NCI-H774 (cell line): ENCODE results near the gene CCDC170.
"Not testable (repeated sequence)": the region's sequence is repeated elsewhere in the genome, so short reads cannot be mapped to it uniquely, and the experiment has no call there.

Experiments
- DNase-seq: peaks from one replicate; lab custom pipeline; 2025; lab: John Stamatoyannopoulos, UW

Gene CCDC170, protein sequence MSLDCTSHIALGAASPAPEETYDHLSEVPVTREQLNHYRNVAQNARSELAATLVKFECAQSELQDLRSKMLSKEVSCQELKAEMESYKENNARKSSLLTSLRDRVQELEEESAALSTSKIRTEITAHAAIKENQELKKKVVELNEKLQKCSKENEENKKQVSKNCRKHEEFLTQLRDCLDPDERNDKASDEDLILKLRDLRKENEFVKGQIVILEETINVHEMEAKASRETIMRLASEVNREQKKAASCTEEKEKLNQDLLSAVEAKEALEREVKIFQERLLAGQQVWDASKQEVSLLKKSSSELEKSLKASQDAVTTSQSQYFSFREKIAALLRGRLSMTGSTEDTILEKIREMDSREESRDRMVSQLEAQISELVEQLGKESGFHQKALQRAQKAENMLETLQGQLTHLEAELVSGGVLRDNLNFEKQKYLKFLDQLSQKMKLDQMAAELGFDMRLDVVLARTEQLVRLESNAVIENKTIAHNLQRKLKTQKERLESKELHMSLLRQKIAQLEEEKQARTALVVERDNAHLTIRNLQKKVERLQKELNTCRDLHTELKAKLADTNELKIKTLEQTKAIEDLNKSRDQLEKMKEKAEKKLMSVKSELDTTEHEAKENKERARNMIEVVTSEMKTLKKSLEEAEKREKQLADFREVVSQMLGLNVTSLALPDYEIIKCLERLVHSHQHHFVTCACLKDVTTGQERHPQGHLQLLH

DNA sequence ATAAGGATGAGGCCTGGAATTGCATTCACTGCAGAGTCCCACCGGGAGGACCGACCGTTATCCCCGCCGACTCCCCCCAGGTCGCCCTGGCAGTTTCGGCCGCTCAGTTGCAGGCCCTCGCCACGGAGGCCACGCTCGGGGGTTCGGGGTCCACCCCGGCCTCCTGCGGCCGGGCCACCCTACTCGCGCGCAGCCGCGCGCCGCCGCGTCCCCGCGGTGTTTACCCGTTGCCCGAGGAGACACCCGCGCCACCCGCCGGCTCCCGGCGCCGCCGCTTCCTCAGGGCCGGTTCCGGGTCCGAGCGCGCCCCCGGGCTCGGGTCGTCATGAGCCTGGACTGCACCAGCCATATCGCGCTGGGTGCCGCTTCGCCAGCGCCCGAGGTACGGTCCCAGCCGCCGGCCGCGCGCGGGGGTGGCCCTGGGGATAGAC lies at the start of gene CCDC170:
TSS of gene CCDC170 (plus strand) at position 214 of the 431 bp plus-strand sequence. CDS start at position 326, 112 bp downstream.
- DNase-seq = peak; percentile 30

DNA sequence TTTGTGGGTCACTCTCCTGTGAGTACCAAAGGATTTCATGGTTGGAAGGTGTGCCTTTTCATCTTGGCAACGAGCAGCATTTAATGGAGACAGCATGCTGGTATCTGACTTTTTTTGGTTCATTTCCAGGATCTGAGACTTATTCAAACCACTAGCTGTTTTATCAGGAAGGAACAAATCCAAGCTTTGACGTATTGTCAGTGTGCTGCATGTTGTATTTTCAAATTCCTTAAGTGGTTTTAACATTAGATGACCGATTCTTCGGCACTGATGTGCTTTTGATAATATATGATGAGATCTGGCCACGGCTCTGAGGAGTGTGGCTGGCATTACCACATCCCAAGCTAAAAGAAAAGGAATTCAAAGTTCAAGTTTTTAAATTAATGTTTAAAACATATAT lies 48.3 kb upstream of the CCDC170 start:
- DNase-seq = no peak

DNA sequence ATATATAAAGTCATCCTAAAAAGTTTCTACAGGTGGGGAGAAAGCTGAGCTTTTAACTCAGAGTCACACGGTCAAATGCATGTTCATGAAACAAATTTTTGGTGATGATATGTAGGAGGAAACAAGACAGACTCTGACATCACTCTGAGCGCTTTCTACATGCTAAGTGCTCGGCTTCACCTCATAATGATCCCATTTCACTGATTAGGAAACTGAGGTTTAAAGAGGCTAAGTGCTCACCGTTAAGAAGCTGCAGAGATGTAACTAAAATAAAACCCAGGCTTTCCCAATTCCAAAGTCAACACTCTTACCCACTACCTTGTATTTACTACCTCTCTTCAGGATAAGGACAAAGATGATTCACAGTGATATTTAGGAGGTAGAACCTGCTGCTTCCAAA lies 46.6 kb upstream of the CCDC170 start:
- DNase-seq = no peak

DNA sequence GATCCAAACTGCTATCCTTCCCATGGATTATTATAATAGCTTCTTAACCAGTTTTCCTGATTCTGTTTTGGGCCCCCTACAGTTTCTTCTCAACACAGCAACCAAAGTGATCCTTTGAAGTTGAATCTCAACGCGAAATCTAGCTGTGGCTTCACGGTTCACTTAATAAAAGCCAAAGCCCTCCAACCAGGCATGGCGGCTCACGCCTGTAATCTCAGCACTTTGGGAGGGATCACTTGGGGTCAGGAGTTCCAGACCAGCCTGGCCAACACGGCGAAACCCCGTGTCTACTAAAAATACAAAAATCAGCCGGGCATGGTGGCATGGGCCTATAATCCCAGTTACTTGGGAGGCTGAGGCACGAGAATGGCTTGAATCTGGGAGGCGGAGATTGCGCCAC lies 45.2 kb upstream of the CCDC170 start:
- DNase-seq = no peak

DNA sequence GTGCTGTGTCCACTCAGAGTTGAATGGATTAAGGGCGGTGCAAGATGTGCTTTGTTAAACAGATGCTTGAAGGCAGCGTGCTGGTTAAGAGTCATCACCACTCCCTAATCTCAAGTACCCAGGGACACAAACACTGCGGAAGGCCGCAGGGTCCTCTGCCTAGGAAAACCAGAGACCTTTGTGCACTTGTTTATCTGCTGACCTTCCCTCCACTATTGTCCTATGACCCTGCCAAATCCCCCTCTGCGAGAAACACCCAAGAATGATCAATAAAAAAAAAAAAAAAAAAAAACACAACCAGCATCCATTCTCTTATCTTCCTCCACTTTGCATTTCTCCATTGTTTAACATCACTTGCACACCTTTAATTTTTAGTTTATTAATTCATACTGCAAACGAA lies 42.9 kb upstream of the CCDC170 start:
- DNase-seq = not testable (repeated sequence)

- DNase-seq = no peak
Measured at GRCh38 chr6:151451417-151451949, 42.3 kb upstream of the CCDC170 start.

GRCh38 chr6:151451950-151452749 lies 41.7 kb upstream of the CCDC170 start, which contains the start of gene RMND1:
RMND1 (minus strand) TSS chr6:151452126; CDS start chr6:151445811, 6,315 bp downstream.
- peak; percentile 100 for DNase-seq

DNA sequence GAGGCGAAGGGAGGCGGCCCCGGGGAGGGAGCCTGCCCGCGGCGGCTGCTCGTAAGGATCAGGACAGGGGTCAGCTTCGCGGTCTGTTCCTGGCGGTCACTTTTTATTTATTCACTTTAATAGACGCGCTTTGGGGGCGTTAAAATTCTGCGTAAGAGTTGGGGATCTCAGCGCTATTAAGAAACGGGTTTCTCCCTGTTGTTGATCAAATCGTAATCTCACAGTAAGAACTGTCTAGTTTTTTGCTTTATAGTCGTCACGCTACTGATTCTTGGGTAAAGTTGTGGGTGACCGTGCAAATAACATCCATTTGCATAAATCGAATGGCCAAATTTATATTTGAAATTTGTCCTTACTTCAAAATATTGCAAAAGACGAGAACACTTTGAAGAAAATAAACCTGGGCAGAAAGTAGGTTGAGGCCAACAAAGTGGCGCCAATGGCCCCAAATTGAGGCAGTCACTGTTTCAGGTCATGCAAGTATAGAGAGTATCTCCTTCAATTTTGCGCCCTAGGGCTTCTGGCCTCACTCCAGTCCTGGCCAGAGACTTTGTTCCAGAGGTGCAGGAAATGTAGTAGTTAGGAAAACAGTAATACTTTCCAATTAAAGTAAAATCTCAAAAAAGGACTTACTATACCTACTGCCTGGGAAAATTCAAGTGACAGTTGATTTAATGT lies 40.9 kb upstream of the CCDC170 start:
- no peak for DNase-seq

- not testable (repeated sequence) for DNase-seq
Measured at GRCh38 chr6:151455751-151456398, 37.9 kb upstream of the CCDC170 start.

DNA sequence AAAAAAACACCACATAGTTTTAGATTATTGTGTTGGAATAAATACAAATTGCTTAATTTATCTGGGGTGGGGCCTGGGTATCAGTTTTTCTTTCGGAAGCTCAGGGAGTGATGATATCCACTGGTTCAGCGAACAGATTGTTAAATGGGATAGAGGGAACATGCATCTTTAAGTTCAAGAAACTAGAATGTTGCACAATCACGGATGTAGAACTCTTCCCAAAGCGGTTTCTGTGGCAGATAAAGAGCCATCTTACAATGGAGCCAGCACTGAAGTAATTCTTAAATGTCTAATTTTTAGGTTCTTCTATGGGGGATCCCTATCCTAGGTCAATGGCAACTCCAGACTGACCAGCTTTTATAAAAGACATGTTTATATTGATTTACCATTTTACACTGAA lies 32.1 kb upstream of the CCDC170 start:
- DNase-seq = no peak

DNA sequence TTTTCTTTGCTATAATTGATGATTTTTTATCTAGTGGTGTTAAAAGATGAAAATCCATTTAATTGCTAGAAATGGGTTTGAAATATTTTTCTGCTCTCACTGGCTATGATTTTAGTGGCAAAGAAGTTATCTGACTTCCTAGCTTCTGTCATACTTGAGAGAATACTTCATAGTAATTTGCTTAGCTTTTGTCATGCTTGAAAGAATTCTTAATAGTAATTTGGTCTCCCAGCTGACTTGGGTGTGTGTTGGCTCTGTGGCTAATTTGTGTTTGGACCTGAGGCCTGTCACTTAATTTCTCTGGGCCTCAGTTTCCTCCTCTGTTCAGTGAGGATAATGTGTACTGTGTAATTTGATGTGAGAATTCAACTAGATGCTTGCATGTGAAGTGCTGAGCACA lies 29.1 kb upstream of the CCDC170 start:
- DNase-seq = no peak

DNA sequence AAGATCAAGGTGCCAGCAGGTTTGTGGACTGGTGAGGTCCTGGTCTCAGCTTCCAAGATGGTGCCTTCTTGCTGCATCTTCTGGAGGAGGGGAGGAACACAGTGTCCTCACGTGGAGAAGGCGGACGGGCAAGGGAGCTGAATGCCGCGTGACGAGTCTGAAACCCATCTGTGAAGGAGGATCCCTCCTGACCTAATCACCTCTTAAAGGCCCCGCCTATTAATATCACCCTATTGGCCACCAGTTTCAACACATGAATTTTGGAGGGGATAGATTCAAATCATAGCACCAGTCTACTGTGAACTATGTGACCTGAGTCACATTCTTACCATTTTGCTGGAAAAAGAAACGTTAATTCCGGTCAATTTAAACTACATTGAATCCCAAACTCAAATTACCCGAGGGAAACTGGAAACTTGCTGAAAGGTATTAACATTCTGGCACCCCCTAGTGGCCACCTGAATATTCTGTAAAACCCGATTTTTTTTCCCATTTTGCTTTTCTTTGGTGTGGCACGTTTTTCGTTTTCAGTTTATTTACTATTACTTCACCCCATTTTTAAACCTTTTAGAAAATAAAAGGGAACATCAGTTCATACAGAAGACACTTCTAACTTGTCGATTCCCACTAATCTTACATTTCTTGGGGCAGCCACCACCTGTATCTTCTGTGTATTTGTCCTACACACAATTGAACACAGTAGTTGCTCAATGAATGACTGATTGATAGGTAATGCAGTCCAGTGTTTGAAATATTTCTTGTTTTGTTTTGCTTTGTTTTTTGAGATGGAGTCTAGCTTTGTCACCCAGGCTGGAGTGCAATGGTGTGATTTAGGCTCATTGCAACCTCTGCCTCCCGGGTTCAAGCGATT lies 17.9 kb upstream of the CCDC170 start:
- peak; percentile 40 for DNase-seq

DNA sequence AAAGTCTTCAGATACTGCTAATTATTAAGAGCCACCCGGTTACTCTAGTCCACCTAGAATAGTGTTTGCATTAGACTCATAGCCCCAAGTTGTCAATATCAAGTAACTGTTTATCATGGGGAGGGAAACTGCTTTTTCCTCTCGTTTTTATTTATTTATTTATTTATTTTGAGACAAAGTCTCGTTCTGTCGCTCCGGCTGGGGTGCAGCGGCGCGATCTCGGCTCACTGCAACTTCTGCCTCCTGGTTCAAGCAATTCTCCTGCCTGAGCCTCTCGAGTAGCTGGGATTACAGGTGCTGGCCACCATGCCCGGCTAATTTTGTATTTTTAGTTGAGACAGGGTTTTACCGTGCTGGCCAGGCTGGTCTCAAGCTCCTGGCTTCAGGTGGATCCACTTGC lies 16.1 kb upstream of the CCDC170 start:
- no peak for DNase-seq

DNA sequence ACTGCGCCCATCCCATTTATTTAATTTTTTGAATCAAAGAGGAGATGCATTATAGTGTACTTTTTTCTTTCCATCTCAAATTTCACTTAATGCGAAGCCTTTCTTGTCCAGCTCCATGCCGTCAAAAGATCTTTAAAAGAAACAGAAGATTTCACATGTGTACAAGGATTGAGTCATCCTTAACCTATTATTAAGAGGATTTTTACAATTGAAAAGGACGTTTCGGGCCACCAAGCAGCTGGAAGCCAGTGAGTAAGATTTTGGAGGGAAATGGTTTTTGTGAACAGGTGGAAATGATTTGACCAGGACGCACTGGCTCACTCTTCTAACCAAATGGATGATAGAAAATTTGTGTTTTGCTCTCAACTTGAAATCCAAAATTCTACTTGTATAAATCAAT lies 15.1 kb upstream of the CCDC170 start:
- DNase-seq = no peak

DNA sequence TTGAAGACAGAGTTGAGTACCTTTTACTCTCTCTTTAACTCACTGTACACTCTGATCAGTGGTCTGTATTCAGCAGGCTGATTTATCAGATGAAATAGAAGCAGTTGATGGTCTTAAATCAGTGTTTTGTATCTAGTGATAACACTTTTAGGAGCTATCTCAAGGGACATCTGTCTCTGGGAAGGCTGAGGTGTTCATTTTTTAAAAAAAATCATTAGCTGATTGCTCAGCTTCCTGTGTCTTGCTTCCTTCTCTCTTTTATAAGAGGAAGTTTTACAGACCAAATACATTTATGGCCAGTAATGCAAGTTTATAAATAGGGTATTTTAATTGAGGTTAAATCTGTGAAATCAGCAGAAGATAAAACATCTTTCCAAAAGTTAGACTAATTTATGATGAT lies 12.0 kb upstream of the CCDC170 start:
- no peak for DNase-seq

GRCh38 chr6:151482290-151482689 lies 11.5 kb upstream of the CCDC170 start:
- DNase-seq = no peak

- no peak for DNase-seq
Measured at GRCh38 chr6:151483994-151484393, 9.8 kb upstream of the CCDC170 start.

DNA sequence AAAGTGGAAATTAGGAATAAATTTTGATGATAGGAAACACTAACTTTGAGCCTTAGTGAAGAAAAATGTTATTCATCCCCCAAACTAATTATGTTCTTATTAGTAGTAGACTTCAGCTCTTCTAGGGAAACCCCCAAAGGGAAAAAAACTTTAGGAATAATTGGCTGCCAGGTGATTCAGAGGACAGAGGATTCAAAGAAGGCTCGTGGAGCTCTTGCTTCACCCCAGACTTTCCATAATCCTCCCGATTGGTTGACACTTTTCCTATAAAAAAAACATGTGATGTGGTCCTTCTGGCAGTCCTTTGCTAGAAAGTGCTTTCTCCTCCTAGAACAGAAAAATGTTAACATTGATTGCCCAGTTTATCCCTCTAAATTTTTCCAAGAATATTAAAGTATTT lies 5.6 kb upstream of the CCDC170 start:
- no peak for DNase-seq

- no peak for DNase-seq
Measured at GRCh38 chr6:151490996-151491395, 2.8 kb upstream of the CCDC170 start.
